SJCRH30 (cell line): Measurements from ENCODE around the gene SSH2. TPM values are rescaled to one million over a fixed set of nuclear protein-coding genes. Genes with fewer than 3 reads are reported as not detected.

ENCODE experiments used
- DNase-seq, 2 experiments: peaks; one replicate each; pipeline ENCODE4 v3.0.0-alpha.2; 2015 to 2020
- H3K27ac ChIP-seq: fragments of 250-450 bp; sonication (Bioruptor Pico); 2 replicates; pipeline ENCODE4 v1.5.1; 2020; ENCODE audit warnings: mild to moderate bottlenecking, moderate library complexity
- H3K27me3 ChIP-seq: fragments of 250-450 bp; sonication (Bioruptor Pico); 2 replicates; pipeline ENCODE4 v1.5.1; 2020; ENCODE audit warnings: mild to moderate bottlenecking, moderate library complexity
- H3K36me3 ChIP-seq: fragments of 250-450 bp; sonication (Bioruptor Pico); 2 replicates; pipeline ENCODE4 v1.5.1; 2020; ENCODE audit warnings: mild to moderate bottlenecking, moderate library complexity
- H3K4me1 ChIP-seq: fragments of 250-450 bp; sonication (Bioruptor Pico); 2 replicates; pipeline ENCODE4 v1.5.1; 2020; ENCODE audit warnings: mild to moderate bottlenecking, moderate library complexity
- H3K4me3 ChIP-seq: fragments of 250-450 bp; sonication (Bioruptor Pico); 2 replicates; pipeline ENCODE4 v1.5.1; 2020; ENCODE audit warnings: mild to moderate bottlenecking, moderate library complexity
- H3K9me3 ChIP-seq: fragments of 250-450 bp; sonication (Bioruptor Pico); replicated peaks from 2 replicates; pipeline ENCODE4 v1.5.1; 2020; ENCODE audit warnings: mild to moderate bottlenecking, moderate library complexity
- total RNA-seq: library from RNA; depleted of rRNA; stranded (reverse); fragments of >200 nt; shearing (Covaris generic); gene quantifications from 2 replicates; pipeline ENCODE4 v1.2.3, GENCODE V29; 2014

The SSH2 gene
- total RNA-seq, 1 experiment from 2014 or later: 34.8 TPM

DNA sequence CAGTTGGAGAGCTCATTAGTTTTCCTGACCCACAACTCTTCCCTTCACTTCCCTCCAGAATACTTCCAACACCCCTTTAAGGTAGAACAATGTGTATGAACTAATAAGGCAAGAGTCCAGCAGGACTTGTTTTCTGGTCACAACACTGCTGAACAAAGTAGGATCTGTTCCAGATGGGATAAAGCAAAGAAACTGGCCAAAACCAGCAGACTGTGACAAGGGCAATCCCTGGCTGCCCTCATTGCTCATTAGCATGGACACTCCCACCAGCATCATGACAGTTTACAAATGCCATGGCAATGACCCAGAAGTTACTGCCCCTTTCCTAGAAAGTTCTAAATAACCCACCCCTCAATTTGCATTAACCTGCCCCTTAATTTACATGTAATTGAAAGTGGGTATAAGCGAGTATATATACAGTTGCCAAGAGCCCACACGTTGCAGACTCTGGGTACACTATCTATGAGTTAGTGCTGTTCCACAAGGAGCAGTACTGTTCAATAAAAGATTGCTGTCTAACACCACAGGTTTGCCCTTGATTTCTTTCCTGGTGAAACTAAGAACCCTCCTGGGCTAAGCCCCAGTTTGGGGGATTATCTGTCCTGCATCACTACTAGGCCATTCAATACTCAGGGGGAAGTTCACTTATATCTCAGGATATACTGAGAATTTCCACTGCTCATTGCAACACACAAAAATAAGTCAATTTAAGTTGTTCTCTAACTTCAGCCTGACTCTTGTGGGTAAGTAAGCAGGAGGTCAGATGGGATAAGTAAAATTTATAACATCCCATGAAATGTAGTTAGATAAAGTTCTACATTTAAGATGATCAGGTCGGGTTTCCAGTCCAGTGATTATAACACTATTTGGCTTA lies 82.3 kb downstream of the SSH2 start:
- H3K9me3 ChIP-seq: no peaks in the 10 kb centered on the region

DNA sequence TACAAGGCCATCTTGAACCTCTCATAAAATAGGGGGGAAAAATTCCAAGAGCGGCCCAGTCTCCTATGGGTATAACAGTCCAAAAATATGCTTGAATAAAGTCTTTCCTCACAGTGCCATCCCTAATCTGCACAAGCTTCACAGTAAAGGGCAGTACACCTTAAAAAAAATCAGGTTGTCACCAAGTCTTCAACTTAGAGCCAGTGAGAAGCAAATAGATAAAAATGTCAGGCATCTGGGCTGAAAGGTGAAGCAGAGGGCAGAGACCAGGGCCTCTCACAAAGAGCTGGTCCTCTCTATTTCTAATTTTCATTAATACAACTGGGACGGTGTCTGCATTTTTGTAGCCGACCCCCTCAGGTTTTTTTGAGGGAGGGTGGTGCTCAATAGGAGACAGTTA lies 82.9 kb downstream of the SSH2 start:
- H3K27me3 ChIP-seq: no peaks in the 10 kb centered on the region
- H3K4me1 ChIP-seq: peaks cover 20% of the 10 kb centered on the region
- no peak overlapping the region for H3K27ac ChIP-seq
- H3K9me3 ChIP-seq: no peaks in the 10 kb centered on the region
- no peaks in the 10 kb centered on the region for H3K36me3 ChIP-seq
- no peak overlapping the region for H3K4me3 ChIP-seq
- no peak for DNase-seq

More for the DNA sequence above, 82.3 kb downstream of the SSH2 start:
- Histone ChIP-seq H3K4me1 (peaks cover 20% of the 10 kb centered on the region), H3K27ac (no peak overlapping the region), H3K4me3 (no peak overlapping the region), H3K36me3 (no peaks in the 10 kb centered on the region), H3K27me3 (no peaks in the 10 kb centered on the region)
- DNase-seq: no peak

DNA sequence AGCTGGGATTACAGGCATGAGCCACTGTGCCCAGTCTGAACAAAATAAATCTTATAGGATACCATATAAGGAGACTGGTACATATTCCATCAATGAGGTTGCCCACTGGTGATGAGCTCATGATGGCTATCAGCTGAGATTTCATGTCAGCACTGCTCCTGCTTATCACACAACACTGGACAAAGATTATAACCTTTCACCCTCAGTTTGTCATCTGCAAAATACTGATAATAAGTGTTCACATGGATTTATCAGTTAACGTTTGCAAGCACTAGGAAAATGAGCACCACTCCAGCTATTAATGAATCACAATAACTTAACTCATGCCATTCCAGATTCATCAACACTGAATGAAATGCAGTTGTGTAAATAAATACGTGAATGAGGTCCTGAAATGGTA lies 83.7 kb downstream of the SSH2 start:
- no peak for DNase-seq
- H3K9me3 ChIP-seq: no peaks in the 10 kb centered on the region
- no peaks in the 10 kb centered on the region for H3K27me3 ChIP-seq
- no peak overlapping the region for H3K4me3 ChIP-seq
- H3K27ac ChIP-seq: no peak overlapping the region
- peaks cover 20% of the 10 kb centered on the region for H3K4me1 ChIP-seq
- H3K36me3 ChIP-seq: no peaks in the 10 kb centered on the region

DNA sequence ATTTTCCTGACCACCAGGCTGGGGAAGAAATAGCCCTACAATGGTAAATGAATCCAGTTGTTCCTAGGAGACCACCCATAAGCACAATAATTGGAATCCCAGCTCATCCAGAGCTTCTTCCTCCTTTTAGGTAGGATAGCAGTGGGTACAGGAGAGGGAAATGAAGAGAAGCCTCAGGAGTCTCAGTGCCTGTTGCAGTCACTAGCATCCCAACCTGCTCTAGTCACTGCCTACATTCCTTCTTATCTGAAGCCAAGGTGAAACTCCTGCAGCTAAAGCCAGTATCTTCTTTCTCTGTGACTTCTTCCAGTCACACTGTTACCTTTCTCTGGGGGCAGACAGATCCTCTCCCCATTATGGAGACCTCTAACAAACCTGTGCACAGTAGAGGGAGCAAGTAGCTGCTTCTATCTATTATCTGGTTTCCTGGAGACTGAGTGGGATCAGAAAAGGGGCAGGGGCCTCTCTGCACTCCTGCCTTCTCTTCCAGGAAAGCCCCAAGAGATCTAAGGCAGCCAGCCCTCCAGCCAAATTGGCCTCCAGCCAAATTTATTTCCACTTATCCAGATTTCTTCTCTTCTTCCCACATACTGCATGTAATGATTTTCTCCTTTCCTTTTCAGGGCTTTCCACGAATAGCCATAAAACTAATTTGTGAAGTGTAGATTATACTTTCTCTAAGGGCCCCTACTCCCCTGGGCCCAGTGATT lies 85.5 kb downstream of the SSH2 start:
- DNase-seq: peak; percentile 80 to 90
- Histone ChIP-seq H3K9me3 (no peaks in the 10 kb centered on the region), H3K27ac (peak overlapping the region; percentile 9; the same call in 1 of the 2 replicates), H3K4me3 (no peak overlapping the region), H3K36me3 (no peaks in the 10 kb centered on the region), H3K27me3 (no peaks in the 10 kb centered on the region), H3K4me1 (peaks cover 20% of the 10 kb centered on the region)

DNA sequence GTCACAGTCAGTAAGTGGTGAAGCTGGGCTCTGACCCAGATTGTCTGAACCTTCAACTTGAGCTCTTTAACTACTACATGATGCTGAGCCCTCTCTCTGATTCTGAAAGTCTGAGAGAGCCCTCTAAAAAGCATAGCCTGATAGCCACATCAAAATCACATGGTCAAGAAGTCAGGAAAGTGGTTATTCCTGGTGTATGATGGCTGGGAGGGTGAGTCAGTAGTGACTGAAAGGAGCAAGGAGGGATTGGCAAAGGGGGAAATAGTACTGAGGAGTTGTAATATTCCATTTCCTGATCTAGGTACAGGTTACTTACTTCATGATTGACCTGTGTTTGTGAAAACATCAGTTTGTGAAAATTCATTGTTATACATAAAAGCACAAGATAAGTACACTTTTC lies 89.1 kb downstream of the SSH2 start:
- Histone ChIP-seq H3K9me3 (no peaks in the 10 kb centered on the region), H3K27me3 (no peaks in the 10 kb centered on the region), H3K4me1 (peaks cover 20% of the 10 kb centered on the region), H3K27ac (no peak overlapping the region), H3K36me3 (no peaks in the 10 kb centered on the region), H3K4me3 (no peak overlapping the region)
- no peak for DNase-seq

DNA sequence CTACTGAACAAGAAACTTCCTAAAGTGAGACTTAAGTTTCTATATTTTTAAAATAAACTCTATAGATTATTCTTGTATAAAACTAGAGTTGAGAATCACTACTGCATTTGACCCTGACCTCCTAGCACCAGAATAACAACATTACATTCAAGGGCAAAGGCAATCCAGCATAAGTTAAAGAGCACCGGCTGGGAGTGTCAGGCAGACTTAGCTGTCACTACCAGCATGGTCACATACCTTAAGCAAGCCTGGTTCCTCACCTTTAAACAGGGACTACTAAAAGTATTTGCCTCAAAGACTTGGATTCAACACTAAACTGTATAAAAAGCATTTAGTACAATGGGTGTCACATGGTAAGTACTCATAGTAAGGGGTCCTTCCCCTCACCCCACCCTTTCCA lies 90.4 kb downstream of the SSH2 start:
- no peak overlapping the region for H3K27ac ChIP-seq
- H3K36me3 ChIP-seq: no peaks in the 10 kb centered on the region
- H3K9me3 ChIP-seq: no peaks in the 10 kb centered on the region
- DNase-seq: no peak
- no peak overlapping the region for H3K4me3 ChIP-seq
- H3K27me3 ChIP-seq: no peaks in the 10 kb centered on the region
- peaks cover 14% of the 10 kb centered on the region for H3K4me1 ChIP-seq

DNA sequence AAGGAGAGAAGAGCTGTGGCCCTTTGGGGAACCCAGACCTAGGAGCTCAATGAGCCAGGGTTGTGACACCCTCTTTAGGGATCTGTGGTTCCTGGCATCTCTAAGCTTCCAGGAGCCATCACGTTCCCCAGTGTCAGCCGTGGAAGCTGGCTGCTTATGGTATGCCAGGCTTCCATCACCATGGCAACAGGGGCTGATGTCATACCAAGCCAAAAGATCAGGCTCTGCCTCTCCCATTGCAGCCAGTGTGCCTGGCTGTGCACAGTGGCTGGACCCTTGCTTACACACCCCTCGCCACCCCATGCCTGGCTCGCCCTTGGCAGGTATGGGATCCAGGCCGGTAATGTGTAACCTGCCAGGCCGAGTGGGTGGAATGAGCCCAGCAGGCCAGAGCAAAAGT lies 91.1 kb downstream of the SSH2 start:
- Histone ChIP-seq H3K27me3 (no peaks in the 10 kb centered on the region), H3K4me1 (peaks cover 7% of the 10 kb centered on the region), H3K4me3 (no peak overlapping the region), H3K9me3 (no peaks in the 10 kb centered on the region), H3K27ac (no peak overlapping the region), H3K36me3 (no peaks in the 10 kb centered on the region)
- DNase-seq: peak; percentile 53 to 58

DNA sequence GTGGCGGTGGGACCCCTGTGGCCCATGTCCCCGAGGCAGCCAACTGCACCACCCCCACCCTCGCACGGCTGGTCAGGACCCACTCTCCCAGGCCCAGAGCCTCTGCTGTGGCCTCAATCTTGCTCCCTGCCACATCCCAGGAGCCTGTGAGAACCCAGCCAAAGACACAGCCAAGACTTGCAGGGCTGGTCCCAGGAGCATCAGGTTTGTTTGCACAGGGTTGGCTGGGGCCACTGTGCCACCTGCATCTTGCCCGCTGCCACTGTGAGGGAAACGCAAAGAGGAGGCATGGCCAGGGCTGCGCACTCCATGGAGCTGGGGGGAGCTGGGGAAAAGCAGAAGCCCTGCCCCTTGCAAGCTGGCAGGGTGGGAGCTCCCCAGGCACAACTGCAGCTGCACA lies 92.5 kb downstream of the SSH2 start:
- Histone ChIP-seq H3K27me3 (no peaks in the 10 kb centered on the region), H3K9me3 (no peaks in the 10 kb centered on the region), H3K4me3 (no peak overlapping the region), H3K27ac (no peak overlapping the region), H3K4me1 (no peaks in the 10 kb centered on the region), H3K36me3 (no peaks in the 10 kb centered on the region)
- DNase-seq: no peak

DNA sequence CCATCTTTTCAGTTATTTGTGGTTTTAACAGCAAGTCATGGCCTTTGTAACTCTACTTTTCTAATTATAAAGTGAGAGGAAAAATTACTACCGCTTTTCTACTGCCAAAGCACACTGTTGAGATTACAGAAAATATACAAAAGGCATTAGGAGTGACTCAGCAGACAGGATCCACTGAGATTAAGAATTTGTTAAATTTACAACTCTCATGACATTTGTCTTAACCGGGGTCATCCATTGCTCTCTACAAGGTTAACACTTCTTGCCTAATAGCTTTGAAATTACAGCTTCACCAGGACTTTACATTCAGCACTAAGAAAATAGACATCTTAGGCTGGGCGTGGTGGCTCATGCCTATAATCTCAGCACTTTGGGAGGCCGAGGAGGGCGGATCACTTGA lies 93.4 kb downstream of the SSH2 start:
- Histone ChIP-seq H3K27me3 (no peaks in the 10 kb centered on the region), H3K9me3 (no peaks in the 10 kb centered on the region), H3K4me3 (no peak overlapping the region), H3K36me3 (no peaks in the 10 kb centered on the region), H3K4me1 (no peaks in the 10 kb centered on the region), H3K27ac (no peak overlapping the region)
- DNase-seq: no peak

DNA sequence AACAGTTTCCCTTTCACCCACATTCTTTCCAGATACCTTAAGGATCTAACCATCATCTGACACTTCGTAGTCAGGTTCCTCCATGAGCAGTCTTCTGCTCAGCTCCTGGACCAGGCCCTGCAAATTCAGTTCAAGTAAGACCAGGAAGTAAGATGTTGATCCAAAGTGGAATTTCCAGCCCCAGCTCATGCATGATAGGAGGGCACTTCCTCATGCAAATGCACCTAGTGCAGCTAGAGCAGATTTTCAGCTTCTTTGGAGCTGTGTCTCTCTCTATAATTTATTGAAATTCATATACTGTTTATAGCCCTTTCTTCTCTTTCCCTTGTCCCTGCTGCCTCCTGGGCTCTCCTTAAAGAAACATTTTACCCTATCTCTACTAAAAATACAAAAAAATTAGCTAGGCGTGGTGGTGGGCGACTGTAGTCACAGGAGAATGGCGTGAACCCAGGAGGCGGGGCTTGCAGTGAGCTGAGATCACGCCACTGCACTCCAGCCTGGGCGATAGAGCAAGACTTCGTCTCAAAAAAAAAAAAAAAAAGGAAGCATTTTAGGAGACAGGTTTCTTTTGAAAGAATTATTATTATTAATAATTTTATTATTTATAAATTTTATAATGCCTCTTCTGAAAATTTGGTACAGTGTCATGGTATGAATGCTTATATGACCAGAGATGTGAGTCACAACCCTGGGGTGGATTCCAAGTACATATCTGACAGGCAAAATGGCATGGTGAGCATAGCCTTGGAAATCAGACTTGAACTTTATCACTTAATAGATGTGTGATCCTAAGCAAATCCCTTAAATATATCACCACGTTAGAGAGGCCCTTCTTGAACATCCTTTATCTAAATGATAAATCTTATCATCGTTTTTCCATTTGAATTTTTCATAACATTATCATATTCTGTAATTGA lies 94.3 kb downstream of the SSH2 start:
- Histone ChIP-seq H3K27me3 (no peaks in the 10 kb centered on the region), H3K9me3 (no peaks in the 10 kb centered on the region), H3K27ac (no peak overlapping the region), H3K36me3 (no peaks in the 10 kb centered on the region), H3K4me3 (no peak overlapping the region), H3K4me1 (no peaks in the 10 kb centered on the region)
- DNase-seq: no peak

DNA sequence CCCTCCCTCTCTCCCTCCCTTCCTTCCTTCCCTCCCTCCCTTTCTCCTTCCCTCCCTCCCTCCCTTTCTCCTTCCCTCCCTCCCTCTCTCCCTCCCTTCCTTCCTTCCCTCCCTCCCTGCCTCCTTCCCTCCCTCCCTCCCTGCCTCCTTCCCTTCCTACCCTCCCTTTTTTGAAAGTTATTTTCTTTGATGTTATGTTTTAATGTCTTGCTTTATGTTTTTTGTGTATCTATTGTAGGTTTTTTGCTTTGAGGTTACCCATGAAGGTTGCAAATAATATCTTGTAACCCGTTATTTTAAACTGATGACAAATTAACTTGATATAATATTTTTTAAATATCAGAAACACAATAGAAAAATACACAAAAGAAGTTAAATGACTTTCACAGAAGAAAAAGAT lies 96.2 kb downstream of the SSH2 start:
- Histone ChIP-seq H3K4me3 (no peak overlapping the region), H3K27me3 (no peaks in the 10 kb centered on the region), H3K9me3 (no peaks in the 10 kb centered on the region), H3K4me1 (no peaks in the 10 kb centered on the region), H3K36me3 (no peaks in the 10 kb centered on the region), H3K27ac (no peak overlapping the region)
- no peak for DNase-seq

DNA sequence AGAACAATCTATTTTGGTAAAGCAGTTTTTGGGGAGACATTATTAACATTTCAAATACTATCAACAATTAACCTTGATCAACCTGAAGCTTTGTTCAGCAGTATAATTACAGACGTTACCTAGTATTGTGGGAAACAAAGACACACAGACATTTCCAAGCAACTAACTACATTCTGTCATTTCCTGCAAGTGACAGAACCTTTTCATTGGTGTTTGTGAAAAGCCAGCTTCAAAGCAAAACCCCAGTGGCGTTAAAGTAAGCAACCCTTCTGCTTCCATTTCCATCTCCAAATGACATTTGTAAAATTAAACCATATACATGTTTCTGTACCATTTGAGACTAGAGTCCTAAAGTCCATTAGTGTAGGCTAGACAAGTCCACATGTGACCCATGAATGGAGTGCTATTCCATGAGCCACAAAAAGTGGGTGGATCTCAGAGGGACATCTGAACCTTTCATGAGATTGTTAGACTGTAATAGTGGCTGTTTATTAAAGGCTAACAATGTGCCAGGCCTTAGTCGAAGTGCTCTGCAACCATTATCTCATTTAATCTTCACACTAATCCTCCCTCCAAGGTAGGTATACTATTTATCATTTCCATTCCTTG lies 101.2 kb downstream of the SSH2 start:
- Histone ChIP-seq H3K36me3 (no peaks in the 10 kb centered on the region; the same call in 1 of the 2 replicates), H3K27ac (no peak overlapping the region), H3K4me3 (no peak overlapping the region), H3K9me3 (no peaks in the 10 kb centered on the region), H3K27me3 (no peaks in the 10 kb centered on the region), H3K4me1 (peaks cover 3% of the 10 kb centered on the region; the same call in 1 of the 2 replicates)
- no peak for DNase-seq

DNA sequence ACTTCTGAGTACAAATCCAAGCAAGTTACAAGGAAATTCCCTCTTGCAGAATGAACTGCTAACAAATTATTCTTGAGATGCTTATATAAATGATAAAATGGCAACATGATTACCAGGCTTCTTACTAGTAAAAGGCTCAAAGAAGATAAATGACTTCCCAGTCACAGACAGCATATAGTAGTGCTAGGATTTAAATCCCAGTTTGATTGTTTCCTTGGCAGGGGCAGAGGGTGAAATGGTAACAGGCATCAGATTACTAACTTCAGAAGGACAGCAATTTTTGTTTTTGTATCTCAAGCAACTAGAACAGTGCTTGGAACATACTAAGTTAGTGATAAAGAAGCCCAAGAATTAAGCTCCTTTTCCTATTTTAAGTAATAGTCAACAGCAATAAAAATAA lies 102.8 kb downstream of the SSH2 start:
- H3K27me3 ChIP-seq: no peaks in the 10 kb centered on the region
- no peaks in the 10 kb centered on the region; the same call in 1 of the 2 replicates for H3K36me3 ChIP-seq
- H3K27ac ChIP-seq: no peak overlapping the region
- DNase-seq: peak in 1 of 2 experiments; percentile 24
- H3K9me3 ChIP-seq: no peaks in the 10 kb centered on the region
- H3K4me3 ChIP-seq: no peak overlapping the region
- H3K4me1 ChIP-seq: peaks cover 3% of the 10 kb centered on the region; the same call in 1 of the 2 replicates

DNA sequence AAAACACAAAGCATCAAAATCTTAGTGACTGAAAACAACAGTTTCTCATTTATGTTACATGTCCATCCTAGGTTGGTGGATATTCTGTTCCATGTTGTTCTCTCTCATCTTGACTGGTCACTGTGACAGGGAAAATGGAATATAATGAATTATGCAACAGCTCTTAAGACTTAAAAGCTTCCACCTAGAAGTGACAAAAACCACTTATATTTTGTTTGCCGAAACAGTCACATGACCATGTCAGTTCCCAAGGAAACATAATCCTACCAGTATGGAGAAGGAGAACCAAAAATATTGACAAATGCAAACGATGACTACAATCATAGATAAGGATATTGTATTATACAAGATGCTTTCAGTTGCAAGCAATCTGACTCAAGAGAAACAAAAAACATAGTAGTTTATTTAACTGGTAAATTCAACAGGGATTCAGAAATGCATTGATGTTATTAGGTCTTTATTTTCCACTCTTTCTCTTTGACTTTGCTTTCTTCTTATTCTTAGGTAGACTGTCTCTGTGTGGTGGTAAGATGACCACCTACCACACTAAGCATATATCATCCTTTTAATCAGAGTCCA lies 103.8 kb downstream of the SSH2 start:
- Histone ChIP-seq H3K4me1 (peaks cover 3% of the 10 kb centered on the region; the same call in 1 of the 2 replicates), H3K4me3 (no peak overlapping the region), H3K9me3 (no peaks in the 10 kb centered on the region), H3K27ac (no peak overlapping the region), H3K36me3 (no peaks in the 10 kb centered on the region; the same call in 1 of the 2 replicates), H3K27me3 (no peaks in the 10 kb centered on the region)
- no peak for DNase-seq
